GM23248 (cell line): Measurements from ENCODE around the gene NOSIP.

Source experiments
- EZH2 ChIP-seq: fragments of 200-600 bp; sonication (generic); IDR thresholded peaks from 2 replicates; pipeline ENCODE4 v1.6.1; 2018; ENCODE audit warnings: antibody characterized with exemption, mild to moderate bottlenecking; ENCODE audit not compliant: insufficient read depth, poor library complexity, severe bottlenecking
- EZH2phosphoT487 ChIP-seq: fragments of 200-600 bp; sonication (generic); IDR thresholded peaks from 2 replicates; pipeline ENCODE4 v1.6.1; 2018; ENCODE audit warnings: antibody characterized with exemption, moderate library complexity, mild to moderate bottlenecking, low read depth; ENCODE audit not compliant: insufficient read depth

DNA sequence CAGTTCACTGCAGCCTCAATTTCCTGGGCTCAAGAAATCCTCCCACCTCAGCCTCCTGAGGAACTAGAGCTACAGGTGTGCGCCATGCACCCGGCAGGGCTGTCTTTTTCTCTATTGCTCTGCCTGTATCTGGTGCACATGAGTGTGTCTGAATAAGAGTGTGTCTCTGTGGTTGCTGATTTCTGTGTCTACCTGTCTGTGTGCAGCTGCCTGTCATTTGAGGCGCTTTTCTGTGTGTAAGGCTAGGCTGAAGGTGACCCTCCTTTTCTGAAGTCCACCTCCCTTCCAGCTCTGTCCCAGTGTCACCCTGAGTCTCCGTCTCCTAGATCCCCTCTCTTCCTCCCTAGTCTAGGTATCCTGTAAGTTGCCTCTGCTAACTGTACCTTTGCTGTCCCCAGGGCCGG, 9.1 kb upstream of the NOSIP start:
- no peak for TF ChIP-seq EZH2
- no peak for TF ChIP-seq EZH2phosphoT487
